Measurements from ENCODE around the gene NUDCD3.

DNA sequence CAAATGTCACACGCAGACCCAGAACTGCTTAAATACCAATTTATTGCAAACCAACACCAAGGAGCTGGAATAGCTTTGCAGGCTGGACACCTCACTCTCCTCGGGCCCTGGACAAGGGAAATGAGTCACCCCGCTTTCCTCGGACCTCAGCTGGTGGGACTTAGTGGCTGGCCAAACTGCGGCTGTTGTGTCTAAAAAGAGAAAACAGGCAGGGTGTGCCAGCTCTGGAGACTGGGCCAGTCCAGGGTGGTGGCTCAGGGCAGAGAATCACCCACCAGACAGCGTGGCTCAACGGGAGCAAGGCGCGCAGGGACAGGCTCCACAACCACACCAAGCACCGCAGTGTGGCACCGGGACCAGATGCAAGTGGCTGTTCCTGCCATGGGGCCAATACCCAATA lies 106.9 kb downstream of the NUDCD3 start:
- TF ChIP-seq, protein P1, sequence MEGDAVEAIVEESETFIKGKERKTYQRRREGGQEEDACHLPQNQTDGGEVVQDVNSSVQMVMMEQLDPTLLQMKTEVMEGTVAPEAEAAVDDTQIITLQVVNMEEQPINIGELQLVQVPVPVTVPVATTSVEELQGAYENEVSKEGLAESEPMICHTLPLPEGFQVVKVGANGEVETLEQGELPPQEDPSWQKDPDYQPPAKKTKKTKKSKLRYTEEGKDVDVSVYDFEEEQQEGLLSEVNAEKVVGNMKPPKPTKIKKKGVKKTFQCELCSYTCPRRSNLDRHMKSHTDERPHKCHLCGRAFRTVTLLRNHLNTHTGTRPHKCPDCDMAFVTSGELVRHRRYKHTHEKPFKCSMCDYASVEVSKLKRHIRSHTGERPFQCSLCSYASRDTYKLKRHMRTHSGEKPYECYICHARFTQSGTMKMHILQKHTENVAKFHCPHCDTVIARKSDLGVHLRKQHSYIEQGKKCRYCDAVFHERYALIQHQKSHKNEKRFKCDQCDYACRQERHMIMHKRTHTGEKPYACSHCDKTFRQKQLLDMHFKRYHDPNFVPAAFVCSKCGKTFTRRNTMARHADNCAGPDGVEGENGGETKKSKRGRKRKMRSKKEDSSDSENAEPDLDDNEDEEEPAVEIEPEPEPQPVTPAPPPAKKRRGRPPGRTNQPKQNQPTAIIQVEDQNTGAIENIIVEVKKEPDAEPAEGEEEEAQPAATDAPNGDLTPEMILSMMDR (IDR thresholded peaks at IDR 0.05): no peak
- TF ChIP-seq POLR2AphosphoS5 (IDR thresholded peaks at IDR 0.05): no peak

Data from suprapubic skin (tissue), 3 donors.